Aorta (tissue), 5 donors: ENCODE measurements around the gene CD2BP2. TPM values are rescaled to one million over a fixed set of nuclear protein-coding genes. Genes with fewer than 3 reads are reported as not detected.

ENCODE experiments used
- ATAC-seq: fragments of 200-7000 bp; cut with Tn5 transposase; one replicate; pipeline ENCODE4 v1.9.1; 2022; ENCODE audit warnings: moderate library complexity; ENCODE audit not compliant: low FRiP score
- DNase-seq, 2 donors: peaks; one replicate each; pipeline ENCODE4 v3.0.0-alpha.2; 2020
- H3K27ac ChIP-seq, 2 donors: one replicate each; pipeline ENCODE4 v1.5.1; 2013; ENCODE audit warnings: low read length in 2 of 2, mild to moderate bottlenecking in 2 of 2, moderate library complexity in 2 of 2, control low read depth in 1 of 2, inconsistent platforms in 1 of 2, low read depth in 1 of 2
- H3K27me3 ChIP-seq, 2 donors: one replicate each; pipeline ENCODE4 v1.6.1; 2013; ENCODE audit warnings: control low read depth in 1 of 2, low read length in 1 of 2, mild to moderate bottlenecking in 1 of 2, moderate library complexity in 1 of 2; ENCODE audit not compliant: insufficient read depth in 2 of 2, control insufficient read depth in 1 of 2
- H3K36me3 ChIP-seq, 2 donors: one replicate each; pipeline ENCODE4 v1.6.1; 2013; ENCODE audit warnings: control low read depth in 1 of 2, low read length in 1 of 2, mild to moderate bottlenecking in 1 of 2; ENCODE audit not compliant: insufficient read depth in 2 of 2, control insufficient read depth in 1 of 2
- H3K4me1 ChIP-seq, 2 donors: one replicate each; pipeline ENCODE4 v1.6.1; 2013; ENCODE audit warnings: low read length in 2 of 2, control low read depth in 1 of 2, mild to moderate bottlenecking in 1 of 2, moderate library complexity in 1 of 2; ENCODE audit not compliant: insufficient read depth in 2 of 2, control insufficient read depth in 1 of 2
- H3K4me3 ChIP-seq, 2 donors: one replicate each; pipeline ENCODE4 v1.5.1; 2013; ENCODE audit warnings: low read length in 2 of 2, control low read depth in 1 of 2, mild to moderate bottlenecking in 1 of 2
- H3K9me3 ChIP-seq: one replicate; pipeline ENCODE4 v1.6.1; 2013; ENCODE audit warnings: mild to moderate bottlenecking, low read length; ENCODE audit not compliant: control insufficient read depth
- WGBS, 2 donors: extraction: QIAGEN DNeasy Blood & Tissue Kit; methylation state at CpG; one replicate each; pipeline ENCODE4 v1.1.7; 2013; 5-methylcytosine and 5-hydroxymethylcytosine counted together
- intact Hi-C, 2 donors: fragments of 100-400 bp; cut with DNase I; formaldehyde crosslinking; loops; one replicate each; pipeline versions ENCODE4 v1.14.2 to v1.15.0; 2022
- polyA plus RNA-seq, 2 donors: library from polyadenylated mRNA; stranded (reverse); fragments of 200-250 nt; gene quantifications; one replicate each; pipeline ENCODE4 v1.2.3, GENCODE V29; 2013
- total RNA-seq, 2 donors: library from RNA; stranded (reverse); fragmentation: NEBNext Ultra II Directional; extraction: Animal tissue kit (Norgen Biotek cat#: 25700); gene quantifications; one replicate each; pipeline ENCODE4 v1.2.1, GENCODE V29; 2021
- donor health status: healthy with polysubstance abuse.
- donor health status: Bipolar disorder and iron deficiency.
- donor health status: DM: no; HTN: no; CAD: no.
- donor health status: DM: no; HTN: no; CAD: no.
- donor health status: DM: yes; HTN: yes; CAD: no.

CD2BP2 gene
- total and polyA plus RNA-seq, 4 donors: 23.4 to 51.3 (median 46.9) TPM

DNA sequence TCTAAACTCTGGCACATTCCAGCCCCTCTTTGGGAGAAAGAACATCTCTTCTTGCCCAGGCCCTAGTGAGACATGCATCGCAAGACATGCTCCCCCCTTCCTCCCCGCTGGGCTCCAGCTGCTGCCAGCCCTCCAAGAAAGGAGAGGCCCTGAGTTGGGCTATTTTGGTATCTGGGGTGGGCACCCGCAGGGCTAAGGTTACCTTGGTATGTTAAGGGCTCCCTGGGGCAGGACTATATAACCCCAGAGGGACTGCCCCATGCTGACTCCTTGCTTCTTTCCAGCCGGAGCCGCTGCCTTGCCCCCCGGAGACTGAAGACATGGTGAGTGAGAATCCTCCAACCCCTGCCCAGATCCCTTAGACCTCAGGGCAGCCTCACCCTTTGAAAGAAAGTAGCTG lies 19.4 kb upstream of the CD2BP2 start, which contains the start of gene MYL11:
Gene MYL11 (plus strand): TSS at position 265 of the 400 bp plus-strand sequence. CDS start 56 bp downstream, at position 321.
- intact Hi-C loops: loop anchor here in 1 of 2 donors (10.0 kb wide), 1 partner anchor 280 kb away; the partner anchor contains the start of genes FBRS and PRR14
- 78 to 79% methylated on average over 6 of the region's 6 CpGs for WGBS, 2 donors
- DNase-seq (no peak), ATAC-seq (no peak)
- Histone ChIP-seq H3K4me1 (no peaks in the 10 kb centered on the region), H3K36me3 (no peaks in the 10 kb centered on the region), H3K27me3 (no peaks in the 10 kb centered on the region), H3K9me3 (no peaks in the 10 kb centered on the region), H3K27ac (no peak within 1 kb of the TSS), H3K4me3 (no peak within 1 kb of the TSS)

DNA sequence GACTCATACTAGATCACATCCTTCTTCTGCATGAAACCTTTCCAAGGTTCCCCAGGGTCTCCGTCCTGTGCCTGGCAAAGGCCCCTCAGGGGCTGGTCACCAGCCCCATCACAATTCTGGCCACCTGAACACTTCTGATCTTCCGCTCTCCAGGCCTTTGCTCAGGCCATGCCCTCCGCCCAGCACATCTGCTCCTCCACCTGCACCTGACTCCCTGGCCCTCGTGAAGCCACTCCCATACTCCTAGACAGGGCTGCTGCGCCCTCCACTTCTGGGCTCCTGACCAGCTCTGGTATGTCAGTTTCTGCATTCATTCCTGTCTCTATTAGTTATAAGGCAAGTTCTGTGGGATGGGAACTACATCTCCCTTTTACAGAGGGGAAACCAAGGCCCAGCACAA lies 17.6 kb upstream of the CD2BP2 start:
- no peaks in the 10 kb centered on the region for H3K36me3 ChIP-seq
- intact Hi-C loops: loop anchor here in 1 of 2 donors (10.0 kb wide), 1 partner anchor 282 kb away; the partner anchor contains the start of genes FBRS and PRR14
- H3K4me1 ChIP-seq: no peaks in the 10 kb centered on the region
- DNase-seq: no peak
- no peaks in the 10 kb centered on the region for H3K9me3 ChIP-seq
- 91% methylated on average over 5 of the region's 5 CpGs for WGBS, 2 donors
- H3K27ac ChIP-seq: no peak overlapping the region
- ATAC-seq: no peak
- no peak overlapping the region for H3K4me3 ChIP-seq
- H3K27me3 ChIP-seq: no peaks in the 10 kb centered on the region

DNA sequence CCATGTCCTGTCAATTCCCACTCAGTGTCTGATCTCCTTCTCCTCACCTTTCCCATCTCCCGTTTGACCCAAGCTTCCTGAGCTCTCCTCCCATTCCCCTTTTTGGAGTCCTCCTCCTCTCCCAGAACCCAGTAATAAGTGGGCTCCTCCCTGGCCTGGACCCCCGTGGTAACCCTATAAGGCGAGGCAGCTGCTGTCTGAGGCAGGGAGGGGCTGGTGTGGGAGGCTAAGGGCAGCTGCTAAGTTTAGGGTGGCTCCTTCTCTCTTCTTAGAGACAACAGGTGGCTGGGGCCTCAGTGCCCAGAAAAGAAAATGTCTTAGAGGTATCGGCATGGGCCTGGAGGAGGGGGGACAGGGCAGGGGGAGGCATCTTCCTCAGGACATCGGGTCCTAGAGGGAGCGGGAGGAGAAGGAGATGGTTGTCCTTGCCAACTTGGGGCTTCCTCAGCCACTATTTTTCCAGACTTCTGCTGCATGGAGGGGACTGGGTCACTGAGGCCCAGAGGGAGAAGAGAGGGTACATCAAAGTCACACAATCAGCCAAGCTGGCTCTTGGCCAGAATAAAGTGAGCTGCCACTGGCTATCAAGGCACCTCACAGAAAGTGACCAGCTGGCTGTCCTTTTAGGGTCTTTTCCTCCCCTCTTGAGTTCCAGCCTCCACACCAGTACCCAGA lies 17.1 kb upstream of the CD2BP2 start:
- Histone ChIP-seq H3K27me3 (no peaks in the 10 kb centered on the region), H3K36me3 (no peaks in the 10 kb centered on the region), H3K4me1 (peaks cover 0 to 4% of the 10 kb centered on the region in 2 donors), H3K9me3 (no peaks in the 10 kb centered on the region), H3K4me3 (no peak overlapping the region), H3K27ac (no peak overlapping the region)
- no peak for DNase-seq
- WGBS, 2 donors: 77 to 82% methylated on average over 5 to 6 of the region's 6 CpGs
- intact Hi-C loops: loop anchor here in 1 of 2 donors (10.0 kb wide), 1 partner anchor 283 kb away; the partner anchor contains the start of genes FBRS and PRR14
- ATAC-seq: no peak

DNA sequence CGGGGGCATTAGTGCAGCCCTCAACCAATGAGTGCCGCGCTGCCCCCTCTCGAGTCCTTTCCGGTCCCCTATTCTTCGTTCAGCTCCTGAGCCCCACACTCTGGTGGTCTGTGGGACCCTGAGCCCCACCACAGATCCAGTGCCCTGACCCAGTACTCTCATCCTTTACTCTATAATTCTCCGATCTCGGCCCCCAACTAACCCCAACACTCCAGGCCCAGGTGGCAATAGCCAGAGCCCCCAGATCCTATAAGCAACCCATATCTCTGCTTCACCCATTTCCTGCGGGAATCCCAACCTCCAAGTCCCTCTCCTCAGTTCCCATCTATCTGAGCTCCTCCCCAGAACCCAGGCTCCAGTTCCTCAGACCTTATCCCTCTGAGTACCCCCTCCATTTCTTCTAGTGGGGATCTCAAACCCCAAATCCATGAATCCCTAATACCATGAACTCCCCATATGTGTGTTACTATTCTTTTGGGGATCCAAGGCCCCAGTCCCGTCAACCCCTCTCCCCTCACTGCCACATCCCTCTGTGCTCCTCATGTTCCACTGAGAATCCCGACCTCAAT lies 16.2 kb upstream of the CD2BP2 start:
- no peaks in the 10 kb centered on the region for H3K36me3 ChIP-seq
- H3K4me3 ChIP-seq: no peak overlapping the region
- no peaks in the 10 kb centered on the region for H3K9me3 ChIP-seq
- intact Hi-C loops: loop anchor here in 1 of 2 donors (2.0 to 10.0 kb wide), 2 partner anchors 37 to 283 kb away; partner anchors contain the start of genes FBRS and PRR14
- DNase-seq (no peak), ATAC-seq (no peak)
- H3K27ac ChIP-seq: peak overlapping the region; percentile 1 to 39
- WGBS, 2 donors: 19 to 22% methylated on average over 10 to 11 of the region's 11 CpGs
- H3K4me1 ChIP-seq: peaks cover 0 to 4% of the 10 kb centered on the region in 2 donors
- no peaks in the 10 kb centered on the region for H3K27me3 ChIP-seq

DNA sequence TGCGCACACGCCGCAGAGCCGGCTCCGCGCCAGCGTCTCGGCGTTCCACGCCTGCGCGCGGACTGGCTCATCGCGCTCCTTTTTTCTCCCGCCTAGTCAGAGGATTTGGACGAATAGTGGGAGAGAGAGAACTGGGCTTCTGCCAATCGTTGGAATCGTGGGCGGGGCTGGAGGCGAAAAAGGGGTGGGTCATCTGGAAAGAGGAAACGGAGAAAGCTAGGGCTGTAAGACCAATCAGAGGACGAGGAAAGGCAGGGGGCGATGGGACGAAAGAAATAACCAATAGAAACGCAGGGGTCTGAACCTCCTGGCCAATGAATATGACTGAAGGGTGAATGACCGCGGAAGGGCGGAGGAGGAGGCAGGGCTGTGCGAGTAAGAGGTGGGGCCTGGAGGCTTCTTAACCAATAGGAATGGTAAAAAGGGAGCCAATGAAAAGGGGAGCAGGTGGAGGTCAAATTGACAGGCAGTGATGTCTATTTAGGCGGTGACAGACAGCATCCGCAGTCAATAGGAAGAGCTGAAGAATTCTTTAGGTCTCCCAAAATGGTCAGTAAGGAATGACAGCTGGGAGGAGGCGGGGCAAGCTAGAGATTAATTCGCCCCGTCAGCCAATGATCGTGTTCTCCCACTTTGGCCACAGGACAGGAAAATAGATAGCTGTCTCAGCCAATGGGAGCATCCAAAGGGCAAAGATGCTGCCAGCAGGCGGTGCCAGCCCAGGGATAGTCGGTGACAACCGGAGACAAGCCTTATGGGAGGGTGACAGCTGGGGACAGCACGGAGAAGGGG lies 15.5 kb upstream of the CD2BP2 start, which contains the start of gene TBC1D10B:
Gene TBC1D10B (minus strand): TSS at position 39 of the 792 bp plus-strand sequence. CDS start 311 bp downstream, outside the sequence.
- H3K4me3 ChIP-seq: peak within 1 kb of the TSS; percentile 92
- no peaks in the 10 kb centered on the region for H3K27me3 ChIP-seq
- intact Hi-C loops: loop anchor here in 1 of 2 donors (2.0 to 10.0 kb wide), 2 partner anchors 36 to 284 kb away; partner anchors contain the start of genes FBRS and PRR14
- ATAC-seq (peak; percentile 96), DNase-seq (peak; percentile 98)
- no peaks in the 10 kb centered on the region for H3K36me3 ChIP-seq
- peaks cover 0 to 4% of the 10 kb centered on the region in 2 donors for H3K4me1 ChIP-seq
- H3K9me3 ChIP-seq: no peaks in the 10 kb centered on the region
- 0% methylated on average over 38 to 40 of the region's 40 CpGs for WGBS, 2 donors
- H3K27ac ChIP-seq: peak within 1 kb of the TSS; percentile 20 to 39

DNA sequence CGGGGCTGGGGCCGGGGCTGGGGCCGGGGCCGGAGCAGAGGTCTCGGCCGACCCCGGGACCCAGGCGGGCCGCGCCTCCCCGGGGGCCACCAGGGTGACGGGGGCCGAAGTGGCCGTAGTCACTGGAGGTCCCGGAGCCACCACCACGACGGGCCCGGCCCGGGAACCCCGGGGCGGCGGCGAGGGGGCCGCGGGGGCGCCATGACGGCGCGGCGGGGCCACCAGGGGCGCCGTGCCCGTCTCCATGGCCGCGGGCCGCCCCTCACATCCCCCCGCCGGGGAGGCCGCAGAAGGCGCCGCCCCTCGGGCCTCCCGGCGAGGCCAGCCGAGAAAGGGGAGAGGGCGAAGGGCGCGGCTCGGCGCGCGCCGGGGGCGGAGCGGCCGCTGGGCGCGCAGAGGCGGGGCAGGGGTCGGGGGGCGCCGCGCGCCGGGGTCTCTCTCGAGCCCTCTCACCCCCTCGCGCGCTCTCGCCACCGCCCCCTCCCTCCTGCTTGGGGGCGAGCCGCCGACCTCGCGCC lies 14.9 kb upstream of the CD2BP2 start:
- intact Hi-C loops: loop anchor here in 1 of 2 donors (2.0 to 10.0 kb wide), 2 partner anchors 35 to 285 kb away; partner anchors contain the start of genes FBRS and PRR14
- Histone ChIP-seq H3K27me3 (no peaks in the 10 kb centered on the region), H3K4me1 (peaks cover 0 to 4% of the 10 kb centered on the region in 2 donors), H3K36me3 (no peaks in the 10 kb centered on the region), H3K4me3 (peak overlapping the region; percentile 92), H3K9me3 (no peaks in the 10 kb centered on the region), H3K27ac (peak overlapping the region in 1 of 2 donors; percentile 20)
- no peak for ATAC-seq
- WGBS, 2 donors: 0 to 1% methylated on average over 28 to 76 of the region's 76 CpGs
- DNase-seq: no peak

DNA sequence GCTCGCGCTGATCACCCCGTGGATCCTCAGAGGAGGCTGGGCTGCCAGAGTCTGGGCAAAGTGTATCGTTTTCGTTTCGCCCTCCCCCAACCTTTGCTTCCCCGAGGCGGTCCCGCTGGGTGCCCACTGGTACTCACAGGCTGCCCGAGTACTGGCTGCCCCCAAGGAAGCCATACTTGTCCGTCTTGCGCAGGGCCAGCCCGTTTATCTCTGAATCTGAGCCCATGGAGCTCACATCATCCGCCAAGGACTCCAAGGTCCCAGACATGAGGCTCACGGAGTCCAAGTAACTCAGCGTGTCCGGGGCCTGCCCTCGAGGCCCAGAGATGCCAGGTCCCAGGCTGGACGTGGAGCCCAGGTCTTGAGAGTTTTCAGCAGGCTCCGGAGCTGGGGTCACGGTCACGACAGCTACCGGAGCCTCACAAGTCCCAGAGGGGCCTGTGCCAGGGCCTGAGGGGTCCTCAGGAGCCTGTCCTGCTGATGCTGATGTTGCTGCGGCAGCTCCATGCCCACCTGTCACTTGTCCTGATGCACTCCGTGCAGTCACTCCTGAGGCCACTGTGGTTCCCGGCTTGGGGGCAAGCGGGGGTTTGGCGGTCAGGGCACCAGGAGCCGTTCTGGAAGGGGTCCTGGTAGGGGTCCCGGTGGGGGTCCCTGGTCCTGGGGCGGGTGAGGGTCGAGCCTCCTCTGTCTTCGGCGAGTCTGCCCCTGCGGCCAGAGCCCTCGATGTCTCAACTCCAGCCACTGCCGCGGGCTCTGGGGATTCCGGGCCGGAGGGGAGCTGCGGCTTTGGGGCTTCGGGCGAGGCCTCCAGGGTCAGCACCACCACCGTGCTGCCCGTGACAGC lies 14.2 kb upstream of the CD2BP2 start:
- ATAC-seq (no peak), DNase-seq (no peak)
- WGBS, 2 donors: 0 to 1% methylated on average over 45 of the region's 45 CpGs
- intact Hi-C loops: no loop called here
- Histone ChIP-seq H3K36me3 (no peaks in the 10 kb centered on the region), H3K9me3 (no peaks in the 10 kb centered on the region), H3K4me1 (peaks cover 0 to 4% of the 10 kb centered on the region in 2 donors), H3K27me3 (no peaks in the 10 kb centered on the region), H3K4me3 (peak overlapping the region; percentile 92), H3K27ac (peak overlapping the region in 1 of 2 donors; percentile 20)
